ENCODE measurements around the gene OSBPL1A. TPM values are rescaled to one million over a fixed set of nuclear protein-coding genes. Genes with fewer than 3 reads are reported as not detected.

The OSBPL1A gene
- polyA plus RNA-seq, 1 of the 3 experiments (the other 2 are of a cell fraction), result 21.3 TPM

- no peak overlapping the region for H2AFZ ChIP-seq (ENCODE audit: low read depth)
- ChIA-PET POLR2A (no interaction called here), CTCF (interaction anchor here (0.8 to 1.1 kb wide), 2 partner anchors 32 to 86 kb away, joined by 3 read pairs; no protein-coding TSS in a partner anchor)
- H3K79me2 ChIP-seq (ENCODE audit: insufficient read depth), result peaks cover 15% of the 10 kb centered on the region
- H3K4me1 ChIP-seq (ENCODE audit: control insufficient read depth in 1 of 2, insufficient read depth in 2 of 2, low read depth in 1 of 2, low read length in 1 of 2), result no peaks in the 10 kb centered on the region; a peak in 1 of 4 replicates
- no peak overlapping the region for H3K9ac ChIP-seq
- TF ChIP-seq EP300 (IDR thresholded peaks at IDR 0.05; ENCODE audit: borderline replicate concordance in 1 of 2, low read depth in 1 of 2, low read length in 1 of 2) (no peak), EZH2phosphoT487 (IDR thresholded peaks at IDR 0.05; ENCODE audit: borderline replicate concordance, low read depth) (no peak), RFX5 (IDR thresholded peaks at IDR 0.05; ENCODE audit: low read length) (no peak), FOXJ3 (CRISPR knock-in tag; IDR thresholded peaks at IDR 0.05) (no peak), ELF1 (IDR thresholded peaks at IDR 0.05) (no peak)
- no peaks in the 10 kb centered on the region for H4K20me1 ChIP-seq (ENCODE audit: insufficient read depth)
- H3F3A ChIP-seq (replicated peaks; ENCODE audit: insufficient read depth), result peaks cover 14% of the 10 kb centered on the region
- DNase-seq, result no peak
- H3K27me3 ChIP-seq (ENCODE audit: insufficient read depth), result no peaks in the 10 kb centered on the region
- no peaks in the 10 kb centered on the region for H3K9me2 ChIP-seq
- H3K9me3 ChIP-seq, result no peaks in the 10 kb centered on the region
- no peak overlapping the region for H3K4me2 ChIP-seq
- WGBS (ENCODE audit: low lambda C conversion rate), result 92% methylated on average over 2 of the region's 2 CpGs
- no peak overlapping the region for H3K4me3 ChIP-seq (ENCODE audit: low read depth in 2 of 2, low read length in 1 of 2)
- peaks cover 0 to 5% of the 10 kb centered on the region in 2 experiments for H3K36me3 ChIP-seq (replicated peaks in 1 of 2; ENCODE audit: control insufficient read depth in 1 of 2, insufficient read depth in 2 of 2, low read length in 1 of 2)
- H3K27ac ChIP-seq (ENCODE audit: low read depth in 2 of 2, low read length in 1 of 2), result no peak overlapping the region
Observed at GRCh38 chr18:24263050-24263449, 134.6 kb downstream of the OSBPL1A start.

- H3K4me2 ChIP-seq, result no peak overlapping the region
- peaks cover 3% of the 10 kb centered on the region; the same call in 1 of the 2 replicates for H3K9me3 ChIP-seq
- peaks cover 9% of the 10 kb centered on the region for H3F3A ChIP-seq (replicated peaks; ENCODE audit: insufficient read depth)
- CTCF ChIA-PET, result interaction anchor here (1.1 kb wide), 1 partner anchor 33 kb away, joined by 3 read pairs; no protein-coding TSS in a partner anchor
- no peaks in the 10 kb centered on the region for H4K20me1 ChIP-seq (ENCODE audit: insufficient read depth)
- peaks cover 0 to 8% of the 10 kb centered on the region in 2 experiments for H3K36me3 ChIP-seq (replicated peaks in 1 of 2; ENCODE audit: control insufficient read depth in 1 of 2, insufficient read depth in 2 of 2, low read length in 1 of 2)
- H3K4me3 ChIP-seq (ENCODE audit: low read depth in 2 of 2, low read length in 1 of 2), result no peak overlapping the region
- WGBS (ENCODE audit: low lambda C conversion rate), result 77% methylated on average over 4 of the region's 4 CpGs
- peaks cover 19% of the 10 kb centered on the region for H3K79me2 ChIP-seq (ENCODE audit: insufficient read depth)
- no peak overlapping the region for H3K9ac ChIP-seq
- no peak for DNase-seq
- H3K27ac ChIP-seq (ENCODE audit: low read depth in 2 of 2, low read length in 1 of 2), result no peak overlapping the region
- no peaks in the 10 kb centered on the region; a peak in 1 of 4 replicates for H3K4me1 ChIP-seq (ENCODE audit: control insufficient read depth in 1 of 2, insufficient read depth in 2 of 2, low read depth in 1 of 2, low read length in 1 of 2)
- H3K27me3 ChIP-seq (ENCODE audit: insufficient read depth), result no peaks in the 10 kb centered on the region
- no peak for TF ChIP-seq CHD2 (IDR thresholded peaks at IDR 0.05; ENCODE audit: low read length, partially characterized antibody)
- no peak overlapping the region for H2AFZ ChIP-seq (ENCODE audit: low read depth)
- no peaks in the 10 kb centered on the region for H3K9me2 ChIP-seq
- POLR2A ChIA-PET, result no interaction called here
Observed at GRCh38 chr18:24262087-24262486, 135.5 kb downstream of the OSBPL1A start.

GRCh38 chr18:24259869-24260641 is 137.6 kb downstream of the OSBPL1A start:
- no peak overlapping the region for H3K4me2 ChIP-seq
- no peak for TF ChIP-seq POLR2AphosphoS5 (IDR thresholded peaks at IDR 0.05; ENCODE audit: low read depth, low read length)
- H3K79me2 ChIP-seq (ENCODE audit: insufficient read depth), result peaks cover 26% of the 10 kb centered on the region
- H3F3A ChIP-seq (replicated peaks; ENCODE audit: insufficient read depth), result peaks cover 4% of the 10 kb centered on the region
- no peak overlapping the region for H3K27ac ChIP-seq (ENCODE audit: low read depth in 2 of 2, low read length in 1 of 2)
- H2AFZ ChIP-seq (ENCODE audit: low read depth), result no peak overlapping the region
- no peak for DNase-seq
- no peak overlapping the region for H3K4me3 ChIP-seq (ENCODE audit: low read depth in 2 of 2, low read length in 1 of 2)
- H3K9me3 ChIP-seq, result peaks cover 5% of the 10 kb centered on the region; the same call in 1 of the 2 replicates
- ChIA-PET POLR2A (no interaction called here), CTCF (no interaction called here)
- no peaks in the 10 kb centered on the region for H3K9me2 ChIP-seq
- H3K27me3 ChIP-seq (ENCODE audit: insufficient read depth), result no peaks in the 10 kb centered on the region
- no peaks in the 10 kb centered on the region; a peak in 1 of 4 replicates for H3K4me1 ChIP-seq (ENCODE audit: control insufficient read depth in 1 of 2, insufficient read depth in 2 of 2, low read depth in 1 of 2, low read length in 1 of 2)
- no peak overlapping the region for H3K9ac ChIP-seq
- H4K20me1 ChIP-seq (ENCODE audit: insufficient read depth), result no peaks in the 10 kb centered on the region
- H3K36me3 ChIP-seq (replicated peaks in 1 of 2; ENCODE audit: control insufficient read depth in 1 of 2, insufficient read depth in 2 of 2, low read length in 1 of 2), result peaks cover 0 to 12% of the 10 kb centered on the region in 2 experiments
- 96% methylated on average over 6 of the region's 6 CpGs for WGBS (ENCODE audit: low lambda C conversion rate)

All from SK-N-SH (cell line).